OCI-LY3 (cell line): ENCODE data around the gene LGR4.

Source experiments
- CTCF ChIP-seq: fragments of 200-600, 300-600 bp; sonication (generic); IDR thresholded peaks from 2 replicates; pipeline ENCODE4 v1.5.1; 2014; ENCODE audit warnings: antibody characterized with exemption, low read length, low read depth
- EZH2phosphoT487 ChIP-seq: fragments of 200-600 bp; shearing (Covaris generic); IDR thresholded peaks from 2 replicates; pipeline ENCODE4 v1.6.1; 2018; ENCODE audit warnings: antibody characterized with exemption, mixed run types, low read depth

DNA sequence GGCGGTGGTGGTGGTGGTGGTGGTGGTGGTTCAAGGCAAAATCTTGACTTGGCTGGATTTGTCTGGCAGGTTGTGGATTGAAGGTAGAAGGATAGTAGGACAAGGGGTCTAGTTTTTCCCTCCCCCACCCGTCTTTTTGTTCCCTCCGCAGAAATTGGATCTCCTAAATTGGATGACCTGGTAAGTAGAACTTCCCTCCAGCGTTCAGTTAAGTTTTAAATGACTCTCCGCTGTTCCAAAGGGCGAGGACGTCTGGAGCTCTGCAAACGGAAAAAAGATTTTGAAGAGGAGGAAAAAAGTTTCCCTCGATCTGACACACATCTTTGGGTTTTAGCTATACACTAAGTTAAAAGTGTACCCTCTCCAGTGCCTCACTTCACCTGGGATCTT lies 422 bp upstream of the LGR4 start:
- TF ChIP-seq CTCF, result no peak
- TF ChIP-seq EZH2phosphoT487, result no peak
